Uterus (tissue), 4 donors: ENCODE results near the gene C4BPB. TPM values are rescaled to one million over a fixed set of nuclear protein-coding genes. Genes with fewer than 3 reads are reported as not detected.

Experiments used
- DNase-seq, 2 donors: peaks; one replicate each; pipeline ENCODE4 v3.0.0-alpha.2; 2019 to 2020
- H3K27ac ChIP-seq, 2 donors: fragments of 200-600 bp; sonication (generic); 1 replicate in 1 of 2; 2 replicates in 1 of 2; pipeline ENCODE4 v1.5.1; 2016 to 2018
- H3K27me3 ChIP-seq, 2 donors: fragments of 200-600 bp; sonication (generic); one replicate each; pipeline ENCODE4 v1.5.1; 2018 to 2019; ENCODE audit warnings: control low read depth in 1 of 2
- H3K36me3 ChIP-seq, 2 donors: fragments of 200-600 bp; sonication (generic); one replicate each; pipeline ENCODE4 v1.5.1; 2019; ENCODE audit warnings: control low read depth in 1 of 2
- H3K4me1 ChIP-seq, 2 donors: fragments of 200-600 bp; sonication (generic); one replicate each; pipeline ENCODE4 v1.5.1; 2018 to 2019; ENCODE audit warnings: control low read depth in 1 of 2
- H3K4me3 ChIP-seq, 2 donors: fragments of 200-600 bp; sonication (generic); 1 replicate in 1 of 2; 2 replicates in 1 of 2; pipeline ENCODE4 v1.5.1; 2018 to 2019; ENCODE audit warnings: mild to moderate bottlenecking in 1 of 2
- H3K9me3 ChIP-seq, 2 donors: fragments of 200-600 bp; sonication (generic); one replicate each; pipeline ENCODE4 v1.5.1; 2019; ENCODE audit warnings: control low read depth in 1 of 2
- CTCF ChIP-seq, 4 experiments: fragments of 200-600 bp in 2 of 4; fragments of 450-650 bp in 2 of 4; sonication (generic) in 2 of 4; IDR thresholded peaks; one replicate each; pipeline ENCODE4 v1.5.1; 2016 to 2019; ENCODE audit warnings: antibody characterized with exemption in 4 of 4, mild to moderate bottlenecking in 2 of 4, moderate library complexity in 1 of 4
- POLR2A ChIP-seq, 2 donors: fragments of 450-650 bp; IDR thresholded peaks; one replicate each; pipeline ENCODE4 v1.6.1; 2016; ENCODE audit warnings: antibody characterized with exemption in 2 of 2, mild to moderate bottlenecking in 1 of 2, moderate library complexity in 1 of 2
- intact Hi-C: fragments of 100-400 bp; cut with DNase I; formaldehyde crosslinking; loops from one replicate; pipeline ENCODE4 v1.15.1; 2023; ENCODE audit warnings: low total_unique reads
- total RNA-seq, 4 donors: library from RNA; depleted of rRNA in 3 of 4; stranded (reverse); fragments of >200 nt in 3 of 4; gene quantifications; one replicate each; pipeline versions ENCODE4 v1.1.0 to v1.2.4, GENCODE V29; 2014 to 2023
- donor health status: DM: yes; HTN: yes; CAD: no.

C4BPB gene
- total RNA-seq, 4 donors from 2014 or later: not detected

- TF ChIP-seq POLR2A (IDR thresholded peaks at IDR 0.05) (no peak), CTCF (IDR thresholded peaks at IDR 0.05) (no peak)
- Histone ChIP-seq H3K9me3 (no peaks in the 10 kb centered on the region), H3K27ac (no peak overlapping the region), H3K4me1 (no peaks in the 10 kb centered on the region), H3K36me3 (no peaks in the 10 kb centered on the region), H3K27me3 (no peaks in the 10 kb centered on the region), H3K4me3 (no peak overlapping the region)
- no peak for DNase-seq
- intact Hi-C loops: no loop called here
Observed at GRCh38 chr1:207093944-207094343, 5.3 kb downstream of the C4BPB start.

DNA sequence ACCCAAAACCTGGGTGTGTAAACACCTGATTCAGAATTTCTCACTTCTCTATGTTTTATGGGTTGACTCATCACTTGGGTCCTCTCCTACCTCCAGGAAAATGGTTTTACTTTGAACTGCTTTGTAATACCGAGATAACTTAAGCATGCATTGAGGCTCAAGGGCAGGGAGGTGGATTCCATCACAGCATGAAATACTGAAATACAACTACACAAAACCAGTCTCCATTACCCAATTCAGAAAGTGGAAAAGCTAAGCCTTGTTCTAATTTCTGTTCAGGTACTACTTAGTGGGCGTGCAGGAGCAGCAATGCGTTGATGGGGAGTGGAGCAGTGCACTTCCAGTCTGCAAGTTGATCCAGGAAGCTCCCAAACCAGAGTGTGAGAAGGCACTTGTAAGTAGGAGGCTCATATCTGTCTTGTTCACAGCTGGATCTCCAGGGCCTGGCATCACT, 9.2 kb downstream of the C4BPB start:
- intact Hi-C loops: no loop called here
- no peak for DNase-seq
- H3K4me1 ChIP-seq: no peaks in the 10 kb centered on the region
- TF ChIP-seq CTCF (IDR thresholded peaks at IDR 0.05) (no peak), POLR2A (IDR thresholded peaks at IDR 0.05) (no peak)
- H3K36me3 ChIP-seq: no peaks in the 10 kb centered on the region
- no peak overlapping the region for H3K27ac ChIP-seq
- H3K27me3 ChIP-seq: no peaks in the 10 kb centered on the region
- no peaks in the 10 kb centered on the region for H3K9me3 ChIP-seq
- no peak overlapping the region for H3K4me3 ChIP-seq

DNA sequence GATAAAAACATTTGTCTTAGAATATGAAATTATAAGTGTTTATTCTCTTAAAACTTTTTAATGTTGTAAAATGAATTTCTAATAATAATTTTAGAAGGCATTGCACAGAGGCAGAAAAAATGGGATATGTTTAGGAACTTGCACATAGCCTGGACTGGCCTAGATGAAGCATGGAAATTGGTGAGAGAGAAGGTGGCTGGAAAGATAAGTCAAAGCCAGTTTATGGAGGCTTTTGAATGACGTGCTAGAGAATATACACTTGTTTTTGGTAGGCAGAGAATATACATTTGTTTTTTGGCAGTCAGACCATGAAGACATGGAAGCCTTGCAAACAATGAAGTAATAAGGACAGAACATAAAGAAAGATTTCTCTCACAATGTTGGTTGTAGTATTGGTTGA, 13.1 kb downstream of the C4BPB start:
- intact Hi-C loops: no loop called here
- Histone ChIP-seq H3K4me1 (no peaks in the 10 kb centered on the region), H3K36me3 (no peaks in the 10 kb centered on the region), H3K4me3 (no peak overlapping the region), H3K9me3 (no peaks in the 10 kb centered on the region), H3K27me3 (no peaks in the 10 kb centered on the region), H3K27ac (no peak overlapping the region)
- TF ChIP-seq CTCF (IDR thresholded peaks at IDR 0.05) (no peak), POLR2A (IDR thresholded peaks at IDR 0.05) (no peak)
- no peak for DNase-seq

- no peak for DNase-seq
- Histone ChIP-seq H3K27ac (no peak overlapping the region), H3K9me3 (no peaks in the 10 kb centered on the region), H3K4me3 (no peak overlapping the region), H3K4me1 (no peaks in the 10 kb centered on the region), H3K36me3 (no peaks in the 10 kb centered on the region), H3K27me3 (no peaks in the 10 kb centered on the region)
- intact Hi-C loops: no loop called here
- TF ChIP-seq CTCF (IDR thresholded peaks at IDR 0.05) (no peak), POLR2A (IDR thresholded peaks at IDR 0.05) (no peak)
Observed at GRCh38 chr1:207102146-207102545, 13.5 kb downstream of the C4BPB start.

DNA sequence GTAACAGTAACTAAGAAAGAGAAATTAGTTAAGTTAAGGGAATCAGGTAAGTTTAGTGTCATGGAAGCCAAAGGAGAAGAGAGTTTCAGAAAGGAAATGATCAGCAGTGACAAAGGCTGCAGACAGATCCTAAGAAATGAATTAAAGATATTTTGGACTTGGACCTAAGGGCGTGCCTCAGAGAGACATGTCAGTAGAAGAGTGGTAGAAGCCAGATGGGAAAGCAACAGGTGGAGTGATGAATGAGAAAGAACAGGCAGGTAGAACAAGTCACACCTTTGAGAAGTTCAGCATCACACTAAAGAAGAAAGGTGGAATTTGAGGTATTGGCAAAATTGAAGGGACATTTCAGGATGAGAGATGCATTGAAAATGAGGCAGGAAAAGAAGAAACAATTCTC, 14.0 kb downstream of the C4BPB start:
- Histone ChIP-seq H3K4me1 (no peaks in the 10 kb centered on the region), H3K27me3 (no peaks in the 10 kb centered on the region), H3K36me3 (no peaks in the 10 kb centered on the region), H3K9me3 (no peaks in the 10 kb centered on the region), H3K4me3 (no peak overlapping the region), H3K27ac (no peak overlapping the region)
- TF ChIP-seq POLR2A (IDR thresholded peaks at IDR 0.05) (no peak), CTCF (IDR thresholded peaks at IDR 0.05) (no peak)
- intact Hi-C loops: no loop called here
- DNase-seq: no peak
